BE2C (cell line): Measurements from ENCODE around the gene RGS6.

ENCODE experiments used
- DNase-seq: peaks from one replicate; pipeline ENCODE4 v3.0.0-alpha.2; 2020
- H3K27me3 ChIP-seq: fragments of 250-450 bp; sonication (Bioruptor Pico); 2 replicates; pipeline ENCODE4 v1.5.1; 2020; ENCODE audit warnings: mild to moderate bottlenecking
- H3K36me3 ChIP-seq: fragments of 250-450 bp; sonication (Bioruptor Pico); 2 replicates; pipeline ENCODE4 v1.5.1; 2020; ENCODE audit warnings: mild to moderate bottlenecking
- H3K4me1 ChIP-seq: fragments of 250-450 bp; sonication (Bioruptor Pico); 2 replicates; pipeline ENCODE4 v1.5.1; 2020
- H3K4me3 ChIP-seq: 2 replicates; pipeline ENCODE4 v1.5.1; 2011; ENCODE audit warnings: low read depth, low read length
- H3K9me3 ChIP-seq: fragments of 250-450 bp; sonication (Bioruptor Pico); 2 replicates; pipeline ENCODE4 v1.5.1; 2020
- TF ChIP-seq, protein P1 (sequence below): IDR thresholded peaks from 2 replicates; pipeline ENCODE4 v1.5.1; 2012; ENCODE audit warnings: mild to moderate bottlenecking, low read depth, low read length

The RGS6 gene

DNA sequence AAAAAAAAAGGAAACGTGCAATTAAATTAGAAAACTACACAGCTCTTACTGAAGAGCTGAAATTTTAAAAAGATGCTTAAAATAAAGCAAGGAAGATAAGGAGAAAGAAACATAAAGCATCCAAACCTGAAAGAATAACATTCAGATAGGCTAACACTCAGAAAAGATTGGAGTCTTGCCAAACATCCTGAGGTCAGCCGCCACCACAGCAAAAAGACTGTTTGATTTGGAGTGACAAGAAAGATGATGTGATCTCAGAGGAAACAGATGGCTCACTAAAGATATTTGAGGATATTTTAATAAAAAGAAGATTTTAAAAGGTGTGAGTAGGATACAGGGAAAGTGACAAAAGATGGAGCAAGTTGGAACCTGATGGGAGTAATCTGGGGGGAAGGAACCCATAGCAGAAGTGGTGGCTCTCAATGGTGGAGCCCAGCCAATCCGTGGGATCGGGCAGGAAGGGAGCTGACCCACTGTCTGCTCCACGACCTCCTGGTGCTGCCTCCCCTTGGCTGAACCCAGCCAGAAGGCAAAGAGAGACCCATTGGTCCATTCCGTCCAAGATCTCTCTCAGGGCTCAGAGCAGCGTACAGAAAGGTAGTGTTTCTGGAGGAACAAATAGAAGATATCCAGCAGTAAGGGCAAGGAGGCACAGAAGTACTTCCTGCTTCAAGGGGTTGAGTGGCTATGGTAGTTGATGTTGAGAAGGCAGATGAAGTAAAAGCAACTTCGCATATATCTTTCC, 469.6 kb downstream of the RGS6 start:
- H3K4me1 ChIP-seq, result no peaks in the 10 kb centered on the region
- H3K27me3 ChIP-seq, result peaks cover 30% of the 10 kb centered on the region
- H3K9me3 ChIP-seq, result no peaks in the 10 kb centered on the region
- DNase-seq, result no peak
- TF ChIP-seq, protein P1, sequence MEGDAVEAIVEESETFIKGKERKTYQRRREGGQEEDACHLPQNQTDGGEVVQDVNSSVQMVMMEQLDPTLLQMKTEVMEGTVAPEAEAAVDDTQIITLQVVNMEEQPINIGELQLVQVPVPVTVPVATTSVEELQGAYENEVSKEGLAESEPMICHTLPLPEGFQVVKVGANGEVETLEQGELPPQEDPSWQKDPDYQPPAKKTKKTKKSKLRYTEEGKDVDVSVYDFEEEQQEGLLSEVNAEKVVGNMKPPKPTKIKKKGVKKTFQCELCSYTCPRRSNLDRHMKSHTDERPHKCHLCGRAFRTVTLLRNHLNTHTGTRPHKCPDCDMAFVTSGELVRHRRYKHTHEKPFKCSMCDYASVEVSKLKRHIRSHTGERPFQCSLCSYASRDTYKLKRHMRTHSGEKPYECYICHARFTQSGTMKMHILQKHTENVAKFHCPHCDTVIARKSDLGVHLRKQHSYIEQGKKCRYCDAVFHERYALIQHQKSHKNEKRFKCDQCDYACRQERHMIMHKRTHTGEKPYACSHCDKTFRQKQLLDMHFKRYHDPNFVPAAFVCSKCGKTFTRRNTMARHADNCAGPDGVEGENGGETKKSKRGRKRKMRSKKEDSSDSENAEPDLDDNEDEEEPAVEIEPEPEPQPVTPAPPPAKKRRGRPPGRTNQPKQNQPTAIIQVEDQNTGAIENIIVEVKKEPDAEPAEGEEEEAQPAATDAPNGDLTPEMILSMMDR, result no peak
- H3K4me3 ChIP-seq, result no peak overlapping the region
- no peaks in the 10 kb centered on the region for H3K36me3 ChIP-seq

DNA sequence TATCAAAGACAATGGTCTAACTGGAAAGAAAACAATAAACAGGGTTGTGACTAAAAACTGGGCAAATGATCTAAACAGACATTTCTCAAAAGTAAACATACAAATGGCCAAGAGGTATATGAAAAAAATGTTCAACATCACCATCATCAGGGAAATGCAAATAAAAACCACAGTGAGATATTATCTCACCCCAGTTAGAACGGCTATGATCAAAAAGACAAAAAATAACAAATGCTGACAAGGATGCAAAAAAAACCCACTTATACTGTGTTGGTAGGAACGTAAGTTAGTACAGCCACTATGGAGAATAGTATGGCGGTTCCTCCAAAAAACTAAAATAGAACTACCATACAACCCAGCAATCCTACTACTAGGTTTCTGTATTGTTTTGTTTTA, 470.1 kb downstream of the RGS6 start:
- no peaks in the 10 kb centered on the region for H3K4me1 ChIP-seq
- H3K4me3 ChIP-seq, result no peak overlapping the region
- no peaks in the 10 kb centered on the region for H3K36me3 ChIP-seq
- H3K9me3 ChIP-seq, result no peaks in the 10 kb centered on the region
- peaks cover 30% of the 10 kb centered on the region for H3K27me3 ChIP-seq
- TF ChIP-seq, protein P1, result no peak
- no peak for DNase-seq

DNA sequence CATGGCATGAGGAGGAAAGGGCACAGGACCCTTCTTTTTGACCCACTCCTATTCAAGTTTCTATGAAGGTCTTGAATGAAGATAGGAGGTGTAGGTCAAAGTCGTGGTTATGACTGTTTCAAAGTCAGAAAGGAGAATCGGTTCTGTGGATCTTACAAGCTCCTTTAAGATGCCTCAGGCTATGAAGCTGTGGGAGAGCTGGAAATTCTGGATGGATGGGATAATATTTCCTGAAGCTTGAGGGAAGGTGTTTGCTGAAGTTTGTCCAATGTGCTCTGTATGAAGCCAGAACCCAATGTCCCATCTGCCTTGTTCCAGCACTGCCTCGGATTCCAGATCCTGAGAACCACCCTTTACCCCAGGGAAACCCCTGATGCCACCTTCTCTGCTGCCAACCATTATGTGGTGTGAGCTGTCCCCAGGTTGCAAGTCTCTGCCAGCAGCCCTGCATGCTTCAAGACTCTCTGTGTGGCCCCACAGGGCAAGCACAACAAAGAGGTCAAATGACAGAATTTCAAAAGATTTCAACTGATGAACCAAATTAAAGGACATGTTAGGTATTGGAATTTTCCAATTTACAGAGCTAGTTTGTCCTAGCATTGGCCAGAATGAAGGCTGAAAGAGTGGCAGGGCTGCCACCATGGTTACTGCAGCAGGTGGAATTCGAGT, 472.0 kb downstream of the RGS6 start:
- Histone ChIP-seq H3K4me1 (no peaks in the 10 kb centered on the region), H3K27me3 (peaks cover 30% of the 10 kb centered on the region), H3K4me3 (no peak overlapping the region), H3K9me3 (no peaks in the 10 kb centered on the region; the same call in 1 of the 2 replicates), H3K36me3 (no peaks in the 10 kb centered on the region)
- DNase-seq, result no peak
- TF ChIP-seq, protein P1, result no peak

DNA sequence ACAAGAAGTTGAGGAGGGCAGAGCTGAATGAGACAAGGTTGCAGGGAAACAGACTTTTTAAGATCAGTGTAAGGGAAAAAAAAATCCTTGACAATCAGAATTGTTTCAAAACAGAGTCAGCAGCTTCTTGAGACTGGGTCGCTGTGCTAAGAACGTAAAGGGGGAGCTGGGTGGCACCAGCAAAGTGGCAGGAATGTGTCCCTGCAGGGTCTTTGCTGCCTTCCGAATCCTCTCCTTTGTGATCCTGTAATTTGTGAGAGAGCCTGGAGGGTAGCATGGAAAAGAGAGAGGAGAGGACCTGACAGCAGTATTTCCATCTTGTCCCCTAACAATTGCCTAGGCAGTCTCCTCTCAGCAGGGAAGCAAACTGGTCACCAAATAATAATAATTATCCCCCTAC, 472.8 kb downstream of the RGS6 start:
- no peaks in the 10 kb centered on the region for H3K36me3 ChIP-seq
- peaks cover 30% of the 10 kb centered on the region for H3K27me3 ChIP-seq
- no peaks in the 10 kb centered on the region for H3K4me1 ChIP-seq
- DNase-seq, result no peak
- H3K9me3 ChIP-seq, result no peaks in the 10 kb centered on the region; the same call in 1 of the 2 replicates
- TF ChIP-seq, protein P1, result no peak
- no peak overlapping the region for H3K4me3 ChIP-seq

DNA sequence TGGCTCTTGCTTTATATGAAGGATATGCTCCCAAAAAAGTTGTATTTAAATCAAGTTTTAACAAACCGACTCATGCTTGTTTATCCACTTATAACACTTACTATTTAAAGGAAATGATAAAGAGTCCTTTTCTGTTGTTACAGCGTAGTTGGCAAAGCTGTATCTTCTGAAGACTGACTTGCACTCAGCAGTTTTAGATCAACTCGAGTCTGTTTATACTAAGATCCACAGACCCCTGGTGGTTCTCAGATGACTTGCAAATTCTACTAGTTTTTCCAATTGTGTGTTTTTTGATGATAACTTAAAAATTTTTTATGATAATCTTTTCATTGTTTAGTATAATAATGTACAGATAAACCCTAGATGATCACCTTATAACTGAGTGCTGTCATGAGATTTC, 475.8 kb downstream of the RGS6 start:
- DNase-seq, result no peak
- Histone ChIP-seq H3K36me3 (no peaks in the 10 kb centered on the region), H3K9me3 (no peaks in the 10 kb centered on the region; the same call in 1 of the 2 replicates), H3K4me3 (no peak overlapping the region), H3K27me3 (peaks cover 16% of the 10 kb centered on the region), H3K4me1 (no peaks in the 10 kb centered on the region)
- TF ChIP-seq, protein P1, result no peak

DNA sequence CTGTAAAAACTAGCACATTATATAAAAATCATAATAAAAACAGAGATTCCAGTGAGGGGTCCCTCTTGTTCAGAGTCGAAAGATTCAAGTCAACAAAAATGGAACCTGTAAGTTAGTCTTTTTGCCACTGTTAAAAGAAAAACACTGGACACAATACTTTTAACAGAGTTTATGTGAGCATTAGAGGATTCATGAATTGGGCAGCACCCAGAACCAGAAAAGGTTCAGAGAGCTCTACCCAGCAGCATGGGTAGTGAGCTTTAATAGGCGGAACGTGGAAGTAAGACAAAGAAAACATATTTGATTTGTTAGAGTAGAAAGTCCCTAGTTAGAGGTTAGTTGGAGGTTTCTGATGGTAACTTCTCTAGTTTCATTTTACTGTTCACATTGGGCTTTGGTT, 476.8 kb downstream of the RGS6 start:
- Histone ChIP-seq H3K9me3 (no peaks in the 10 kb centered on the region; the same call in 1 of the 2 replicates), H3K4me1 (no peaks in the 10 kb centered on the region), H3K4me3 (no peak overlapping the region), H3K36me3 (no peaks in the 10 kb centered on the region), H3K27me3 (peaks cover 9% of the 10 kb centered on the region; the same call in 1 of the 2 replicates)
- no peak for DNase-seq
- TF ChIP-seq, protein P1, result no peak
